Chondrocyte (in vitro differentiated cells): ENCODE data around the gene TCTA. TPM values are rescaled to one million over a fixed set of nuclear protein-coding genes. Genes with fewer than 3 reads are reported as not detected.
A peak's percentile ranks its signal among the peaks of the same experiment; 100 is the strongest.

ENCODE experiments used
- DNase-seq: peaks from one replicate; pipeline ENCODE4 v3.0.0; 2021; ENCODE audit warnings: mixed read lengths, low spot score
- H3K27ac Mint-ChIP-seq: one replicate; pipeline ENCODE4 v1.8.0; 2021; ENCODE audit warnings: mild to moderate bottlenecking, moderate library complexity, mixed read lengths; ENCODE audit not compliant: unreplicated experiment
- H3K27me3 Mint-ChIP-seq: 2 replicates; pipeline ENCODE4 v1.8.0; 2021; ENCODE audit warnings: low read depth, mixed read lengths
- H3K36me3 Mint-ChIP-seq: 2 replicates; pipeline ENCODE4 v1.8.0; 2021; ENCODE audit warnings: low read depth, mixed read lengths
- H3K4me1 Mint-ChIP-seq: 2 replicates; pipeline ENCODE4 v1.8.0; 2021; ENCODE audit warnings: low read depth, mild to moderate bottlenecking, mixed read lengths
- H3K4me3 Mint-ChIP-seq: one replicate; pipeline ENCODE4 v1.8.0; 2021; ENCODE audit warnings: mild to moderate bottlenecking, moderate library complexity, mixed read lengths; ENCODE audit not compliant: unreplicated experiment
- H3K9me3 Mint-ChIP-seq: 2 replicates; pipeline ENCODE4 v1.8.0; 2021; ENCODE audit warnings: low read depth, mixed read lengths
- CTCF ChIP-seq: fragments of 200-600 bp; sonication (generic); IDR thresholded peaks from 2 replicates; pipeline ENCODE4 v1.5.0; 2021; ENCODE audit warnings: antibody characterized with exemption, mild to moderate bottlenecking, moderate library complexity
- total RNA-seq: library from RNA; stranded (reverse); gene quantifications from 3 replicates; pipeline ENCODE4 v1.2.1, GENCODE V29; 2021

Gene TCTA
- total RNA-seq, 1 donor from 2014 or later = 22.5 TPM

- TF ChIP-seq CTCF = no peak
- H3K27me3 Mint-ChIP-seq = no peaks in the 10 kb centered on the region
- no peak for DNase-seq
- no peaks in the 10 kb centered on the region for H3K36me3 Mint-ChIP-seq
- no peaks in the 10 kb centered on the region for H3K9me3 Mint-ChIP-seq
- H3K4me3 Mint-ChIP-seq = no peak overlapping the region
- peak overlapping the region; percentile 29 for H3K27ac Mint-ChIP-seq
- H3K4me1 Mint-ChIP-seq = peaks cover 27% of the 10 kb centered on the region
Observed at GRCh38 chr3:49461443-49462171, 49.4 kb downstream of the TCTA start.

DNA sequence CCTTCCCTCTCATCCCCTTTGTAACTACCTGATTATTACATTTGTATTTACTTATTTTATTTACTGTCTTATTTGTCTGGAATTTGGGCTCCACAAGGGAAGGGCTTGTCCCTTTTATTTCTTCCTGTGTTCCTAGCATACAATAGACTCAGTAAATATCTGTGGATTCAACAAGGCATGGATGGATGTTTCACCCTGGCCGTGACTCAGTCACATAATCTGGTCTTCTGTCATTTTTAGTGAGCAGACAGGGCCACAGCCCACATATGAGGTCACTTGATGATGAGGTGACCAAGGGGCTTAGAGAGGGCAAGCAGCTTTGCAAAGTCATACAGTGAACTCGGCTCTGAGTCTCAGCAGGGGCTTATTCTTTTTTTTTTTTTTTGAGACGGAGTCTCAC is 50.0 kb downstream of the TCTA start:
- DNase-seq = no peak
- no peaks in the 10 kb centered on the region for H3K9me3 Mint-ChIP-seq
- no peaks in the 10 kb centered on the region for H3K27me3 Mint-ChIP-seq
- H3K27ac Mint-ChIP-seq = peak overlapping the region; percentile 29
- TF ChIP-seq CTCF = no peak
- H3K4me3 Mint-ChIP-seq = no peak overlapping the region
- H3K36me3 Mint-ChIP-seq = no peaks in the 10 kb centered on the region
- H3K4me1 Mint-ChIP-seq = peaks cover 24% of the 10 kb centered on the region

- no peaks in the 10 kb centered on the region for H3K9me3 Mint-ChIP-seq
- no peaks in the 10 kb centered on the region for H3K27me3 Mint-ChIP-seq
- no peak for DNase-seq
- H3K36me3 Mint-ChIP-seq = no peaks in the 10 kb centered on the region
- H3K4me1 Mint-ChIP-seq = peaks cover 34% of the 10 kb centered on the region
- no peak overlapping the region for H3K27ac Mint-ChIP-seq
- H3K4me3 Mint-ChIP-seq = no peak overlapping the region
- no peak for TF ChIP-seq CTCF
Observed at GRCh38 chr3:49465270-49466034, 53.2 kb downstream of the TCTA start.

Other genes with a start within 250 kb of the TCTA start
- 18.1 to 19.4 TPM (median 18.7 TPM) in 3 replicates for gene CCDC71, start 246.1 kb upstream of the TCTA start, total RNA-seq
- gene KLHDC8B, start 240.8 kb upstream of the TCTA start, total RNA-seq = 15.6 to 40.8 TPM (median 35.1 TPM) in 3 replicates
- 4.6 to 7.3 TPM (median 6.9 TPM) in 3 replicates for gene C3orf62, start 135.2 kb upstream of the TCTA start, total RNA-seq
- 31.6 to 41.0 TPM (median 31.9 TPM) in 3 replicates for gene USP4, start 72.4 kb upstream of the TCTA start, total RNA-seq
- 87.9 to 92.6 TPM (median 91.3 TPM) in 3 replicates for gene GPX1, start 54.1 kb upstream of the TCTA start, total RNA-seq
- 625 to 643 TPM (median 626 TPM) in 3 replicates for gene RHOA, start 447 bp upstream of the TCTA start, total RNA-seq
- gene AMT, start 10.1 kb downstream of the TCTA start, total RNA-seq = 4.8 to 6.1 TPM (median 6.0 TPM) in 3 replicates
- 20.0 to 25.8 TPM (median 23.8 TPM) in 3 replicates for gene NICN1, start 16.9 kb downstream of the TCTA start, total RNA-seq
- gene DAG1, start 57.8 kb downstream of the TCTA start, total RNA-seq = 147 to 156 TPM (median 149 TPM) in 3 replicates
- 0.77 to 0.82 TPM (median 0.77 TPM) in 3 replicates for gene BSN, start 142.1 kb downstream of the TCTA start, total RNA-seq